Adipocyte (in vitro differentiated cells): Measurements from ENCODE around the gene SSTR5.
"Not testable (repeated sequence)": the region's sequence is repeated elsewhere in the genome, so short reads cannot be mapped to it uniquely, and the experiment has no call there.

Experiments used
- DNase-seq: peaks from one replicate; pipeline ENCODE4 v3.0.0-alpha.2; 2015; ENCODE audit warnings: low read depth
- H3K27me3 ChIP-seq: replicated peaks from 2 replicates; pipeline ENCODE4 v1.7.0; 2013; ENCODE audit warnings: mild to moderate bottlenecking, low read length, moderate library complexity; ENCODE audit not compliant: control insufficient read depth, insufficient read depth
- H3K36me3 ChIP-seq: 2 replicates; pipeline ENCODE4 v1.7.0; 2013; ENCODE audit warnings: low read length, mild to moderate bottlenecking, moderate library complexity; ENCODE audit not compliant: control insufficient read depth, insufficient read depth, severe bottlenecking
- H3K4me1 ChIP-seq: 2 replicates; pipeline ENCODE4 v1.7.0; 2013; ENCODE audit warnings: mild to moderate bottlenecking, low read length, moderate library complexity; ENCODE audit not compliant: control insufficient read depth, insufficient read depth
- H3K4me3 ChIP-seq: 2 replicates; pipeline ENCODE4 v1.7.0; 2013; ENCODE audit warnings: mild to moderate bottlenecking, low read length, moderate library complexity
- H3K9ac ChIP-seq: 2 replicates; pipeline ENCODE4 v1.7.0; 2013; ENCODE audit warnings: mild to moderate bottlenecking, low read length, moderate library complexity
- H3K9me3 ChIP-seq: 2 replicates; pipeline ENCODE4 v1.7.0; 2013; ENCODE audit warnings: mild to moderate bottlenecking, low read length, moderate library complexity; ENCODE audit not compliant: control insufficient read depth

The SSTR5 gene

GRCh38 chr16:1077877-1078578, 5.5 kb downstream of the SSTR5 start:
- no peak overlapping the region for H3K9ac ChIP-seq
- H3K4me3 ChIP-seq: no peak overlapping the region
- H3K4me1 ChIP-seq: peaks cover 3% of the 10 kb centered on the region
- DNase-seq: no peak
- no peaks in the 10 kb centered on the region for H3K36me3 ChIP-seq
- peaks cover 4% of the 10 kb centered on the region for H3K9me3 ChIP-seq
- H3K27me3 ChIP-seq: peaks cover 41% of the 10 kb centered on the region

DNA sequence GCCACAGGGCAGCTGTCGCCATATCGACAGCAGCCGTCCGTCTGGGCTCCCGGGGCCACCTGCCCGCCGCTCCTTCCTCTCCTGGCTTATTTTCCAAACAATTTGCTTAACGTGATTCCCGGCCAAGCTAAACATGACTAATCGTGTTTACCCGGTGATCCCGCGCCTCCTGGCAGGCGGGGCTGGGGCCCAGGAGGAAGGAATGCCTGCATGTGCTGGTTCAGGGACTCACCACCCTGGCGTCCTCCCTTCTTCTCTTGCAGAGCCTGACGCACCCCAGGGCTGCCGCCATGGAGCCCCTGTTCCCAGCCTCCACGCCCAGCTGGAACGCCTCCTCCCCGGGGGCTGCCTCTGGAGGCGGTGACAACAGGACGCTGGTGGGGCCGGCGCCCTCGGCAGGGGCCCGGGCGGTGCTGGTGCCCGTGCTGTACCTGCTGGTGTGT, 6.1 kb downstream of the SSTR5 start:
- peak; percentile 69 for DNase-seq
- peaks cover 3% of the 10 kb centered on the region for H3K4me1 ChIP-seq
- no peak overlapping the region for H3K4me3 ChIP-seq
- H3K9ac ChIP-seq: no peak overlapping the region
- peaks cover 4% of the 10 kb centered on the region for H3K9me3 ChIP-seq
- no peaks in the 10 kb centered on the region for H3K36me3 ChIP-seq
- peaks cover 40% of the 10 kb centered on the region for H3K27me3 ChIP-seq

- H3K36me3 ChIP-seq: no peaks in the 10 kb centered on the region
- DNase-seq: no peak
- no peak overlapping the region for H3K9ac ChIP-seq
- peaks cover 42% of the 10 kb centered on the region for H3K27me3 ChIP-seq
- no peak overlapping the region for H3K4me3 ChIP-seq
- peaks cover 10% of the 10 kb centered on the region for H3K9me3 ChIP-seq
- H3K4me1 ChIP-seq: peaks cover 3% of the 10 kb centered on the region
These were observed 6.8 kb downstream of the SSTR5 start for GRCh38 chr16:1079341-1079740.

DNA sequence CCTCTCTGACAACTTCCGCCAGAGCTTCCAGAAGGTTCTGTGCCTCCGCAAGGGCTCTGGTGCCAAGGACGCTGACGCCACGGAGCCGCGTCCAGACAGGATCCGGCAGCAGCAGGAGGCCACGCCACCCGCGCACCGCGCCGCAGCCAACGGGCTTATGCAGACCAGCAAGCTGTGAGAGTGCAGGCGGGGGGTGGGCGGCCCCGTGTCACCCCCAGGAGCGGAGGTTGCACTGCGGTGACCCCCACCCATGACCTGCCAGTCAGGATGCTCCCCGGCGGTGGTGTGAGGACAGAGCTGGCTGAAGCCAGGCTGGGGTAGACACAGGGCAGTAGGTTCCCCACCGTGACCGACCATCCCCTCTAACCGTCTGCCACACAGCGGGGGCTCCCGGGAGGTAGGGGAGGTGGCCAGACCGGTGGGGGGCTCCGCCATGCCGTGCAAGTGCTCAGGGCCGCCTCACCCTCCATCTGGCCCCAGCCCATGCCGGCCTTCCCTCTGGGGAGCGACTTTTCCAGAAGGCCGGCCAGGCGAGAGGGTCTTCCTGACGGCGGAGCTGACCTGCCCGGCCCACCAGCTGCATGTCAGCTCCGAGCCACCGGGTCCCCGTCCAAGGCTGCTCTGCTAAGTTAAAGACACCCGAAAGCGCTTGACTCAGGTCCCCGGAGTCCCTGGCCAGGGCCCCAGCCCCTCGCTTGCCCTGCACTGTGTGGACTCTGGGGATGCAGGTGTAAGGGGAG, 7.4 kb downstream of the SSTR5 start:
- Histone ChIP-seq H3K27me3 (peaks cover 39% of the 10 kb centered on the region), H3K4me1 (peaks cover 3% of the 10 kb centered on the region), H3K9me3 (peaks cover 17% of the 10 kb centered on the region), H3K4me3 (no peak overlapping the region), H3K36me3 (no peaks in the 10 kb centered on the region), H3K9ac (no peak overlapping the region)
- DNase-seq: no peak

GRCh38 chr16:1080801-1081733, 8.5 kb downstream of the SSTR5 start:
- Histone ChIP-seq H3K9me3 (peaks cover 26% of the 10 kb centered on the region), H3K4me1 (peaks cover 3% of the 10 kb centered on the region)
- peak; percentile 9 for DNase-seq

DNA sequence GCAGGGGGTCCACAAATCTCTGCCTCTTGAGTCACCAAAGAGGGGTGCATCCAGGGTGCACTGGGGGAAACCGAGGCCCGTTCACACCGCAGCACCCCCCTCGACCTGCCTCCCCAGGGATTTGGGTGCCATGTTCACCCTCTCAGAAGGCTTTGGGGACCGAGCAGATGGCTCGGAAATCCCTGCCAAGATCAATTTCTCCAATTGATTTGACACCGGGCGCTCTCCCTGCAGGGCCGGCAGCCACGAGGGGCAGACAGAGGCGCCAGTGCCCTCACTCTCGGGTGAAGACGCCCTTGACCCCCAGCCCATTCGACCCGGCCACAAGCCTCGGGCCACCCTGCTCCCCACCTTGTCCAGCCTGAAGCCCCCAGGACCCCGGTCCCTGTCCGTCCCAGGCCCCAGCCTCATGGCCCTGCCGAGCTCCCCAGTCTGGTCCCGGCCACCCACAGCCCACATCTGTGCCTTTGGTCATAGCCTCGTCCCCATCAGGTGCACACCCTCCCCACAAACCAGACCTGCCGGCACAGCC, 9.3 kb downstream of the SSTR5 start:
- peaks cover 29% of the 10 kb centered on the region for H3K27me3 ChIP-seq
- peaks cover 3% of the 10 kb centered on the region for H3K4me1 ChIP-seq
- no peak for DNase-seq
- no peaks in the 10 kb centered on the region for H3K36me3 ChIP-seq
- no peak overlapping the region for H3K4me3 ChIP-seq
- peaks cover 26% of the 10 kb centered on the region for H3K9me3 ChIP-seq
- no peak overlapping the region for H3K9ac ChIP-seq

More at GRCh38 chr16:1080801-1081733, 8.5 kb downstream of the SSTR5 start:
- no peaks in the 10 kb centered on the region for H3K36me3 ChIP-seq
- peaks cover 35% of the 10 kb centered on the region for H3K27me3 ChIP-seq
- no peak overlapping the region for H3K4me3 ChIP-seq
- no peak overlapping the region for H3K9ac ChIP-seq

GRCh38 chr16:1082266-1082951, 9.9 kb downstream of the SSTR5 start:
- Histone ChIP-seq H3K27me3 (peaks cover 24% of the 10 kb centered on the region), H3K4me1 (peaks cover 3% of the 10 kb centered on the region), H3K9ac (no peak overlapping the region), H3K4me3 (no peak overlapping the region), H3K36me3 (no peaks in the 10 kb centered on the region), H3K9me3 (peaks cover 26% of the 10 kb centered on the region)
- peak; percentile 8 for DNase-seq

GRCh38 chr16:1082952-1083675, 10.6 kb downstream of the SSTR5 start:
- no peaks in the 10 kb centered on the region for H3K36me3 ChIP-seq
- no peak for DNase-seq
- H3K4me1 ChIP-seq: peaks cover 3% of the 10 kb centered on the region
- H3K4me3 ChIP-seq: no peak overlapping the region
- peaks cover 26% of the 10 kb centered on the region for H3K9me3 ChIP-seq
- no peak overlapping the region for H3K9ac ChIP-seq
- peaks cover 27% of the 10 kb centered on the region for H3K27me3 ChIP-seq

DNA sequence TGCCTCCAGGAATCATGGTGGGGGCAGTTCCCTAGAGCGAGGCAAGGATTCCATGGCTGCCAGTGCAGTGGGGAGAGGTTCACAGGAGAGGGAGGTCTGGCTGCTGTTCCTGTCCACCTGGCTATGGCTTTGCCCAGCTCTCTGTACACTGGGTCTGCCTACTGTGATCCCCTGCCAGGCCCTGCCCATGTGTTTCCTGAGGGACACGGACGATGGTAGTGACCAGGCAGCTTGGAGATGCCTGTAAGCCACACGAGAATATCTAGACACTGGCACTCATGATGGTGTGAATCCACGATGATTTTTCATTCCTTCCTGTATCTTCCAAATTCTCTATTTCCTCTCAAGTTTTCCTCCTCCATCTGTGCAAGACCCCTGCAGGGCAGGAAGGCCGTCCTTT, 12.4 kb downstream of the SSTR5 start:
- H3K36me3 ChIP-seq: no peaks in the 10 kb centered on the region
- DNase-seq: no peak
- no peak overlapping the region for H3K4me3 ChIP-seq

DNA sequence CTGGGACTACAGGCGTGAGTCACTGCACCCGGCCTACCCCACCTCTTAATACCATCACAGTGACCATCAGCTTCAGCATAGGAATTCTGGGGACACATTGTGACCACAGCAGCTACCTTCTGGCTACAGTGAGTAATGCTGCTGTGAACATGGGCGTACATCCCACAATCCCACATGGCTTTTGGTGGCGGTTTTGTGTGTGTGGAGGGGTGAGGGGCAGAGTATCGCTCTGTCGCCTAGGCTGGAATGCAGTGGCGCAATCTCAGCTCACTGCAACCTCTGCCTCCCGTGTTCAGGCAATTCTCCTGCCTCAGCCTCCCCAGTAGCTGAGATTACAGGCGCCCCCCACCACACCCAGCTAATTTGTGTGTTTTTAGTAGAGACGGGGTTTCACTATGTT, 13.9 kb downstream of the SSTR5 start:
- Histone ChIP-seq H3K27me3 (peaks cover 33% of the 10 kb centered on the region), H3K9me3 (peaks cover 26% of the 10 kb centered on the region)
- not testable (repeated sequence) for DNase-seq, H3K9ac ChIP-seq, H3K4me3 ChIP-seq, H3K36me3 ChIP-seq, H3K4me1 ChIP-seq

More for the DNA sequence above, 12.4 kb downstream of the SSTR5 start:
- peaks cover 26% of the 10 kb centered on the region for H3K9me3 ChIP-seq
- peaks cover 33% of the 10 kb centered on the region for H3K27me3 ChIP-seq
- H3K9ac ChIP-seq: no peak overlapping the region
- H3K4me1 ChIP-seq: peaks cover 6% of the 10 kb centered on the region
